ENCODE results near the gene F2. TPM values are rescaled to one million over a fixed set of nuclear protein-coding genes. Genes with fewer than 3 reads are reported as not detected.
"Not testable (repeated sequence)": the region's sequence is repeated elsewhere in the genome, so short reads cannot be mapped to it uniquely, and the experiment has no call there.

The F2 gene
- 0.20 TPM for polyA plus RNA-seq (2013, experiment 1 of 2)
- 0.44 TPM for polyA plus RNA-seq (2013, experiment 2 of 2)

DNA sequence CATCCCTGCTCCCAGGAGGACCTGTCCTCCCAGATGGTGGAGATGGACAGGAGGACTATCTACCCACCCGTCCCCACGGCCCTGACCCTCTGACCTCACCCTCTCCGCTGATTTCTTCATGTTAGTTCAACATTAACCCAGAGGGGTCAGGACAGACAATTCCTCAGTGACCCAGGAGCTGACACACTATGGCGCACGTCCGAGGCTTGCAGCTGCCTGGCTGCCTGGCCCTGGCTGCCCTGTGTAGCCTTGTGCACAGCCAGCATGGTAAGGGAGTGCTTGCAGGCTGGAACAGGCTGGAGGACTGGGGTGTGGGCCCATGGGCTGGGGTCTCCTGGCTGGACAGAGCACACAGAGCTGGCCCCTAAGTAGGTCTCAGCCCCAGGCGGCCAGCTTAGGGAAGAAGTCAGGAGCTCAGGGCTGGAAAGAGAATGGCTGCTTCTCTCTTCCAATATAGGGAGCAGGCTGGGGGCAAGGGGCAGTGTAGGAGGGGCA is at the start of gene F2:
TSS of gene F2 (plus strand) at position 166 of the 495 bp plus-strand sequence. CDS start at position 189, 23 bp downstream.
- H3K4me1 ChIP-seq (ENCODE audit: insufficient read depth, low read length) = no peaks in the 10 kb centered on the region
- no peaks in the 10 kb centered on the region for H3K36me3 ChIP-seq (ENCODE audit: insufficient read depth, low read length)
- H3K9ac ChIP-seq (ENCODE audit: low read depth, low read length) = no peak within 1 kb of the TSS
- no peak within 1 kb of the TSS for H3K4me3 ChIP-seq (ENCODE audit: low read length)
- H3K27me3 ChIP-seq (ENCODE audit: insufficient read depth, low read length) = no peaks in the 10 kb centered on the region
- 88% methylated on average over 7 of the region's 7 CpGs for WGBS
- no peaks in the 10 kb centered on the region for H3K9me3 ChIP-seq (ENCODE audit: insufficient read depth, low read depth, low read length)
- no peak within 1 kb of the TSS for H3K27ac ChIP-seq (ENCODE audit: low read depth, low read length)

DNA sequence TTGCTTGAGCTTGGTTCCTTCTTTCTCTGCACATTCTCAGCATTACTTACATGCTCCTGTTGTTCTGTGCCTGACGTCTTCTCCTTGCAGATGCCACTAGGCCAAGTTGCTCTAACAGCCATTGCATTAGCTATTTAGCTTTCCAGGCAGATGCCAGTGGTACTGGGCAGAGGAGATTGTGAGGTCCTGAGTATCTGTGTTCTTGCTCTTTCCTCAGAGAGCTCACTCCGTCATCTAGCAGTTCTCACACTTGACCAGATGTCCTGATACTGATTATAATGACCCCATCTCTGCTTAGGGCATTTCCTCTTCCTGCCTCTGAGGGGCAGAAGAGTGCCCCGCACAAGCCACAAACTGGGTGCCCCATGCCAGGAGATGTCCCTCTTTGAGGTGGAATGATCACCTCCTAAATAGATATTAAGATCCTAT is 49.3 kb upstream of the F2 start:
- no peak overlapping the region for H3K9ac ChIP-seq (ENCODE audit: low read depth, low read length)
- WGBS = 85% methylated on average over 3 of the region's 3 CpGs
- H3K4me3 ChIP-seq (ENCODE audit: low read length) = no peak overlapping the region
- H3K9me3 ChIP-seq (ENCODE audit: insufficient read depth, low read depth, low read length) = no peaks in the 10 kb centered on the region
- H3K27me3 ChIP-seq (ENCODE audit: insufficient read depth, low read length) = no peaks in the 10 kb centered on the region
- no peak overlapping the region for H3K27ac ChIP-seq (ENCODE audit: low read depth, low read length)
- peaks cover 83% of the 10 kb centered on the region for H3K36me3 ChIP-seq (ENCODE audit: insufficient read depth, low read length)
- H3K4me1 ChIP-seq (ENCODE audit: insufficient read depth, low read length) = peaks cover 10% of the 10 kb centered on the region; the same call in 1 of the 2 replicates

- H3K27ac ChIP-seq (ENCODE audit: low read depth, low read length); H3K9me3 ChIP-seq (ENCODE audit: insufficient read depth, low read depth, low read length); H3K27me3 ChIP-seq (ENCODE audit: insufficient read depth, low read length); H3K4me3 ChIP-seq (ENCODE audit: low read length); H3K9ac ChIP-seq (ENCODE audit: low read depth, low read length): not testable (repeated sequence)
- peaks cover 75% of the 10 kb centered on the region for H3K36me3 ChIP-seq (ENCODE audit: insufficient read depth, low read length)
- 88% methylated on average over 2 of the region's 3 CpGs for WGBS
- peaks cover 17% of the 10 kb centered on the region; the same call in 1 of the 2 replicates for H3K4me1 ChIP-seq (ENCODE audit: insufficient read depth, low read length)
Measured at GRCh38 chr11:46670521-46670920, 48.5 kb upstream of the F2 start.

DNA sequence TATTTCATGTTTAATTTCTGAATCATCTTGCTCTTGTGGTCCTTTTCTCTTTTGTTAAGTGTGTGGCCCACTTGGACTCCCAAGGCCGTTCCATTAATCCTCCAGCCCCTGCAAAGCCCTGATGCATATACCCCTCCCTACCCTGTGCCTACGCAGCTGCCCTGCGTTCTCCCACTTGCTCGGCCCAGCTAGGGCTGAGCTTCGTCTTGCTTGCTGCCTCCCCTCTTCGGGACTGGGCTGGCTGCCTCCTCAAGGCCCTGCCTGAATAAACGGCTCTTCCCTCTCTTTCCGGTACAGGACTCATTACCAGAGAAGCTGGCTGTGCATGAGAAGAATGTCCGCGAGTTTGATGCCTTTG is 47.1 kb upstream of the F2 start:
- Histone ChIP-seq H3K9me3 (ENCODE audit: insufficient read depth, low read depth, low read length) (no peaks in the 10 kb centered on the region), H3K4me1 (ENCODE audit: insufficient read depth, low read length) (peaks cover 21% of the 10 kb centered on the region; the same call in 1 of the 2 replicates), H3K9ac (ENCODE audit: low read depth, low read length) (no peak overlapping the region), H3K4me3 (ENCODE audit: low read length) (no peak overlapping the region), H3K27ac (ENCODE audit: low read depth, low read length) (no peak overlapping the region), H3K27me3 (ENCODE audit: insufficient read depth, low read length) (no peaks in the 10 kb centered on the region), H3K36me3 (ENCODE audit: insufficient read depth, low read length) (peaks cover 62% of the 10 kb centered on the region)
- 96% methylated on average over 10 of the region's 10 CpGs for WGBS

- no peaks in the 10 kb centered on the region for H3K9me3 ChIP-seq (ENCODE audit: insufficient read depth, low read depth, low read length)
- H3K27ac ChIP-seq (ENCODE audit: low read depth, low read length) = no peak overlapping the region
- peaks cover 59% of the 10 kb centered on the region for H3K36me3 ChIP-seq (ENCODE audit: insufficient read depth, low read length)
- H3K27me3 ChIP-seq (ENCODE audit: insufficient read depth, low read length) = no peaks in the 10 kb centered on the region
- H3K4me3 ChIP-seq (ENCODE audit: low read length) = no peak overlapping the region
- 97% methylated on average over 6 of the region's 7 CpGs for WGBS
- H3K4me1 ChIP-seq (ENCODE audit: insufficient read depth, low read length) = peaks cover 21% of the 10 kb centered on the region; the same call in 1 of the 2 replicates
- no peak overlapping the region for H3K9ac ChIP-seq (ENCODE audit: low read depth, low read length)
Measured at GRCh38 chr11:46672381-46672839, 46.6 kb upstream of the F2 start.

DNA sequence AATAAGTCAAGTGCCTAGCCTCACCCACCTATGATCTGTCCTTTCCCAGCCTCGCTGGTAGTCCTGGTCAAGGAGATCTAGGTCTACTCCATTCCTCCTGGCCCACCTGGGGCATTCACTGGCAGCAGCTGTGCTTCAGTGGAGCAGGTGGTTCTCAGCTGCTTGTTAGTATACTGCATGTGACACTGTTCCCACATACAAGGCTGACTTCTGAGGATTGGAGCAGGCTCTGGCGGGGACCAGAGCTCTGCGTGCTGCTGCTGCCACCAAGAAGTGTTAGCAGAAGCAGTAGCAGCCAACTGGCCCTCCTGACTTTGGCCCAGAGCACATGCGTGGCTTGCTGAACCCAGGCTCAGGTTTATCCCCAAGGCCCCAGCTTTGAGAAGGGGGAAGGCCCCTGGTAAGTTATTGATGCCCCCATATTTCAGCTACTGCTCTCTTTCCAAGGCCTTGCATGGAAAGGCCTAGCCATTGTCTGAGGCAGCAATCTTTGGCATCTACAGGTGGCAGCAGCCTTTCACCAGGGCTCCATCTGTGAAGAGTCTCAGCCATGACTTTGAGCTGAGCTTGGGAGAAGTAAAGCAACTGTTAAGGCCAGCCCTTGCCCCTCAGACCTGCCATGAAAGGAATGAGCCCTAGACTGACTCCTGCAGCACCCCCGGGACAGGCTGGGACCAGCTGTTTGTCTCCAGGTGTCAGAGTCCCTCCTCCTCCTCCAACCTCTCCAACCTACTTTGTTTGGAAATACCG is 45.1 kb upstream of the F2 start:
- Histone ChIP-seq H3K9ac (ENCODE audit: low read depth, low read length) (no peak overlapping the region), H3K27ac (ENCODE audit: low read depth, low read length) (peak overlapping the region; percentile 66), H3K4me1 (ENCODE audit: insufficient read depth, low read length) (peaks cover 21% of the 10 kb centered on the region; the same call in 1 of the 2 replicates), H3K9me3 (ENCODE audit: insufficient read depth, low read depth, low read length) (no peaks in the 10 kb centered on the region), H3K36me3 (ENCODE audit: insufficient read depth, low read length) (peaks cover 52% of the 10 kb centered on the region), H3K4me3 (ENCODE audit: low read length) (no peak overlapping the region), H3K27me3 (ENCODE audit: insufficient read depth, low read length) (no peaks in the 10 kb centered on the region)
- 86% methylated on average over 6 of the region's 6 CpGs for WGBS

DNA sequence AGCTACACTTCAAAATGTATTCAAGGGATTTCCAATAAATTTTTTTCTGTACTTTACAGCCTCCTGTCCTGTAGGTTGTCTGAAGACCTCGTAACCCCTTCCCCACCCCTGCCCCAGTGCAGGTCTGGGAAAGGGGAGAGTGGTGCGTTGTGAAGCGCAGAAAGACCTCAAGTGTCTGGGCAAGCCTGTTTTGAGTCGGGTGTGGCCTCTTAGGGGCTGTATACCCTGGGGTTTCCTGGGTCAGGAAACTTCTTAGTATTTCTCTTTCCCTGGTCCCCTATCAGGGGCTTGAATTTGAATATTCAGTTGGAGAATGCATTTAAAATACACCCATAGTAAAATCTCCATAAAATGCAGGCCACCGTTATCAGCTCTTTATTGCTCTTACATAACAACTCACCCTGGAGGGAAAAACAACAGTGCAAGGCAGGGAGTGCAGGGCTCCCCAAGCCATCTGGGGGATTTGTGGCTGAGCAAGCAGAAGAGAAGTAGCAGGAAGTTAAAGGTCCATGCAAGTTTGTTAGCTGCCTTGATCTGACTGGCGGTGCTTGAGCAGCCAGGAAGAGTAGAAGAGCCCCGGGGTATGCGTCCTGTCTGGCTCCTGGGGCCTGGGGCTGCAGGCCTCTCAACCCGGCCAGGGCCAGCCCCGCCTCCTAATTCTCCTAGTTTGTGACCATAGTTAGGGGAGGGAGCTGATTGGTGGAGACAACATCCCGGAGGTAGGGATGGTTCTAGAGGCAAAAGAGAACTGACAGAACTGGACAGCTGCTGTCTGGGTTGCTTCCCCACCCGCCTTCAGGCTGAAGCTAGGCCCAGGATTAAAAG is 44.3 kb upstream of the F2 start:
- WGBS = 22% methylated on average over 12 of the region's 12 CpGs
- Histone ChIP-seq H3K9me3 (ENCODE audit: insufficient read depth, low read depth, low read length) (no peaks in the 10 kb centered on the region), H3K4me1 (ENCODE audit: insufficient read depth, low read length) (peaks cover 21% of the 10 kb centered on the region; the same call in 1 of the 2 replicates), H3K36me3 (ENCODE audit: insufficient read depth, low read length) (peaks cover 51% of the 10 kb centered on the region), H3K27ac (ENCODE audit: low read depth, low read length) (peak overlapping the region; percentile 66), H3K9ac (ENCODE audit: low read depth, low read length) (no peak overlapping the region; the same call in 1 of the 2 replicates), H3K4me3 (ENCODE audit: low read length) (no peak overlapping the region), H3K27me3 (ENCODE audit: insufficient read depth, low read length) (no peaks in the 10 kb centered on the region)

DNA sequence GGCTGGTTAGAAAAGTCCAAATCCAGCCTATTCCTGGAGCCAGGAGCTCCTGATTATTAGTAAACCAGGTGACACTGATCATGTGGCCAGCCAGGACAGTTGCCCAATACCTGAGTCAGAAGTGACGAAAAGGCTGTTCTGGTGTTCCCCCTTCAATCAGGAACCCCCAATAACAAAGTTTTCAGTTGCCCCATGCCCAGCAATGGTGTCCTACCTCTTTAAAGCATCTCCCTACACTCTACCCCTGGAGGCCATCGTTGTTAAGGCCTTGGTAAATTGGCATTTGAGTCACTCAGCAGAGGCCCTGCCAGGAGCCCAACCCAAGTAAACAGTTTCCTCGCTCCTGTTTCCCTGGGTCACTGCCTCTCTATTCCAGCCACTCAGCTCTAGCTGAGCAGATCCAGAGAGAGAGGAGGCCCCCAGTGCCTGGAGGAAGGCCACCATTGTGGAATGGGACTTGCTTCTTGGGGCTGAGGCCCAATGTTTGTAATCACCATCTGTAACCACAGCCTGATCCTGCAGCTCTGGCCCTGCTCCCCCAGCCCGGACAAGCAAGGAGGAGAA is 43.6 kb upstream of the F2 start:
- H3K27me3 ChIP-seq (ENCODE audit: insufficient read depth, low read length) = no peaks in the 10 kb centered on the region
- WGBS = 65% methylated on average over 4 of the region's 4 CpGs
- no peaks in the 10 kb centered on the region for H3K9me3 ChIP-seq (ENCODE audit: insufficient read depth, low read depth, low read length)
- H3K4me1 ChIP-seq (ENCODE audit: insufficient read depth, low read length) = peaks cover 21% of the 10 kb centered on the region; the same call in 1 of the 2 replicates
- H3K27ac ChIP-seq (ENCODE audit: low read depth, low read length) = peak overlapping the region; percentile 66; the same call in 1 of the 2 replicates
- H3K36me3 ChIP-seq (ENCODE audit: insufficient read depth, low read length) = peaks cover 53% of the 10 kb centered on the region
- no peak overlapping the region for H3K9ac ChIP-seq (ENCODE audit: low read depth, low read length)
- no peak overlapping the region for H3K4me3 ChIP-seq (ENCODE audit: low read length)

DNA sequence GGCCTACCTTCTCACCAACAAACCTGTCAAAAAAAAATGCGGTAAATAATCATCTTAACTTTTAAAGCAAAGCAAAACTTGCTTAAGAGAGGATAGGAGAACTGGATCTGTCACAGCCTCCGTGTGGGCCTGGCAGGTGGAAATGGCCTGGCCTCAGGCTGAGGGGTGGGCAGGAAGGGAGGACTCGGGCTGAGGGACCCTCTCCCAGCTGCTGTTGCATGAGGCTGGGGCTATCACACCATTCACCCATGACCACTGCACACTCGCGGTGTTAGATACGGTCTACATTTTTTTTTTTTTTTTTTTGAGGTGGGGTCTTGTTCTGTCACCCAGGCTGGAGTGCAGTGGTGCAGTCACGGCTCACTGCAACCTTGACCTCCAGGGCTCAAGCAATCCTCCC is 43.1 kb upstream of the F2 start:
- no peak overlapping the region for H3K4me3 ChIP-seq (ENCODE audit: low read length)
- 95% methylated on average over 6 of the region's 7 CpGs for WGBS
- H3K9ac ChIP-seq (ENCODE audit: low read depth, low read length) = no peak overlapping the region
- H3K27me3 ChIP-seq (ENCODE audit: insufficient read depth, low read length) = no peaks in the 10 kb centered on the region
- H3K4me1 ChIP-seq (ENCODE audit: insufficient read depth, low read length) = peaks cover 21% of the 10 kb centered on the region; the same call in 1 of the 2 replicates
- H3K9me3 ChIP-seq (ENCODE audit: insufficient read depth, low read depth, low read length) = no peaks in the 10 kb centered on the region
- H3K27ac ChIP-seq (ENCODE audit: low read depth, low read length) = no peak overlapping the region; the same call in 1 of the 2 replicates
- H3K36me3 ChIP-seq (ENCODE audit: insufficient read depth, low read length) = peaks cover 48% of the 10 kb centered on the region

DNA sequence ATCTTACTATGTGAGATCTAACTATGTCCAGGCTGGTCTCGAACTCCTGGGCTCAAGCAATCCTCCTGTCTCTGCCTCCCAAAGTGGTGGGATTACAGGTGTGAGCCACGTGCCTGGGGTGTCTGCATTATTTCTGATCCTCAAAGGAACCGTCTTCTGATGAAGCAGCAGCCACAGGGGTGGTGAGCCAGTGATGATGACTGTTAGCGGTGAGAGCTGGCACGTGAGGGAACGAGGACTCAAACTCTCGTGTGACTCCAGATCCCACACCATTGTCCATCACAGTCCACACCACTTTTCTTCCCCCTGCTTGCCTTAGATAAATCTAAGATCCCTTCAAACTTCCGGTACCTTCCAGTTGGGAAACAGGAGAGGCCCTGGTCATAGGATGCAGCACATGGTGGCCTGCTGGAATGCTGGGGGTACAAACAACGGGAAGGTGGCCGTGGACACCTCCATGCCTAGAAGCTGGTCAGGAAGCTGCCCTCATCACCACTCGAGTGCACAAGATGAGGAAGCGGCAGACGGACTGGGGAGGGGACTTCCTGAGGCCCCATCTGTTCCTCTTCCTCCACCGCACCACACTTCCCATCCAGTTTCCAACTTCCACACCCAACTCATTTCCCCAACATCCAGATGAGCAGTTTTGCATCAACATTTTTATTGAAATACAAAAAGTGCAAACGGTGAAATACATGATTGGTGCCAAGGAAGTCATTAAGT is 42.4 kb upstream of the F2 start:
- 93% methylated on average over 15 of the region's 15 CpGs for WGBS
- H3K9me3 ChIP-seq (ENCODE audit: insufficient read depth, low read depth, low read length) = no peaks in the 10 kb centered on the region
- no peaks in the 10 kb centered on the region for H3K27me3 ChIP-seq (ENCODE audit: insufficient read depth, low read length)
- no peak overlapping the region for H3K4me3 ChIP-seq (ENCODE audit: low read length)
- peaks cover 21% of the 10 kb centered on the region; the same call in 1 of the 2 replicates for H3K4me1 ChIP-seq (ENCODE audit: insufficient read depth, low read length)
- peaks cover 46% of the 10 kb centered on the region for H3K36me3 ChIP-seq (ENCODE audit: insufficient read depth, low read length)
- no peak overlapping the region for H3K27ac ChIP-seq (ENCODE audit: low read depth, low read length)
- H3K9ac ChIP-seq (ENCODE audit: low read depth, low read length) = no peak overlapping the region

Measured in HUES64 (cell line).